ENCODE data around the gene POM121L2. TPM values are rescaled to one million over a fixed set of nuclear protein-coding genes. Genes with fewer than 3 reads are reported as not detected.
A peak's percentile ranks its signal among the peaks of the same experiment; 100 is the strongest.

Gene POM121L2
- total and polyA plus RNA-seq, 9 of the 15 experiments (the other 6 are each of a cell fraction or from before 2014, with no cell fraction given): 0.23 to 0.45 TPM; not detected in 7

DNA sequence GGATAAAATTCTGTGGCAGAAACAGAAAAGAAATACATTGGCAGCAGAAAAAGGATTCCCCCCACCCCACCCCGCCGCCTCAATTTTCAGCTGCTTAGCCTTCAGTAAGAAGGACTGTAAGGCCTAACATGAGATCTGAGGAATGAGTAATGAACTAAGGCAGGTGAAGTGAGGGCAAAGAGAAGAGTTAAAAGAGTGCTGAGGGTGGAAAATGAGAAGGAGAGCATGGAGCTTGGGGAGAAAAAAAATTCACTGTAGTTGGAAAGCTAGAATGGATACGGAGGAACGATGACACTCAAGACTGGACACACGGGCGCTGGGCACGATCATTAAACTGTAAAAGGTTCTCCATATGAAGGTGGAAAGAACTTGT is 14.6 kb downstream of the POM121L2 start (continued):
- TF ChIP-seq HNRNPL (IDR thresholded peaks at IDR 0.05; ENCODE audit: low read depth, low read length) (no peak), CBX8 (IDR thresholded peaks at IDR 0.05; ENCODE audit: borderline replicate concordance, extremely low read depth, low read depth, low read length, poor library complexity, severe bottlenecking) (no peak), ZNF431 (CRISPR knock-in tag; IDR thresholded peaks at IDR 0.05) (no peak), KAT2B (IDR thresholded peaks at IDR 0.05; ENCODE audit: low read depth, low read length) (no peak), MCM3 (IDR thresholded peaks at IDR 0.05) (no peak), EWSR1 (IDR thresholded peaks at IDR 0.05; ENCODE audit: borderline replicate concordance, low read depth, partially characterized antibody) (no peak), ZNF445 (CRISPR knock-in tag; IDR thresholded peaks at IDR 0.05; ENCODE audit: low read depth) (no peak), BRF1 (IDR thresholded peaks at IDR 0.05; ENCODE audit: borderline replicate concordance, extremely low read depth, insufficient read length) (no peak), ELF4 (CRISPR knock-in tag; IDR thresholded peaks at IDR 0.05) (peak; percentile 56; the same call in 1 of the 2 replicates), SP1 (CRISPR knock-in tag; IDR thresholded peaks at IDR 0.05) (no peak), NFIX (CRISPR knock-in tag; IDR thresholded peaks at IDR 0.05; ENCODE audit: low read depth) (no peak), C11orf30 (IDR thresholded peaks at IDR 0.05; ENCODE audit: low read depth) (peak; percentile 41; the same call in 1 of the 2 replicates), FOXJ2 (tag; IDR thresholded peaks at IDR 0.05) (no peak), CBFA2T3 (IDR thresholded peaks at IDR 0.05) (no peak), SLC30A9 (CRISPR knock-in tag; IDR thresholded peaks at IDR 0.05) (no peak), ZNF316 (IDR thresholded peaks at IDR 0.05) (peak; percentile 56; the same call in 1 of the 2 replicates), TSHZ1 (CRISPR knock-in tag; IDR thresholded peaks at IDR 0.05) (no peak), ZNF707 (CRISPR knock-in tag; conservative IDR thresholded peaks at IDR 0.05) (no peak), TBL1XR1 (IDR thresholded peaks at IDR 0.05; ENCODE audit: low read length in 2 of 2) (peak in 1 of 2 experiments; percentile 11; a peak in 1 of 4 replicates), PTRF (tag; IDR thresholded peaks at IDR 0.05) (no peak), PTBP1 (IDR thresholded peaks at IDR 0.05; ENCODE audit: low read depth, low read length) (no peak), CC2D1A (IDR thresholded peaks at IDR 0.05) (peak; percentile 11; the same call in 1 of the 2 replicates), ZNF384 (IDR thresholded peaks at IDR 0.05; ENCODE audit: low read depth, low read length) (0 out of 2 replicates have a peak, but pooled peaks have one; percentile 13), EHMT2 (IDR thresholded peaks at IDR 0.05) (peak; percentile 65; the same call in 1 of the 2 replicates)
- TF ChIP-seq, protein P1, sequence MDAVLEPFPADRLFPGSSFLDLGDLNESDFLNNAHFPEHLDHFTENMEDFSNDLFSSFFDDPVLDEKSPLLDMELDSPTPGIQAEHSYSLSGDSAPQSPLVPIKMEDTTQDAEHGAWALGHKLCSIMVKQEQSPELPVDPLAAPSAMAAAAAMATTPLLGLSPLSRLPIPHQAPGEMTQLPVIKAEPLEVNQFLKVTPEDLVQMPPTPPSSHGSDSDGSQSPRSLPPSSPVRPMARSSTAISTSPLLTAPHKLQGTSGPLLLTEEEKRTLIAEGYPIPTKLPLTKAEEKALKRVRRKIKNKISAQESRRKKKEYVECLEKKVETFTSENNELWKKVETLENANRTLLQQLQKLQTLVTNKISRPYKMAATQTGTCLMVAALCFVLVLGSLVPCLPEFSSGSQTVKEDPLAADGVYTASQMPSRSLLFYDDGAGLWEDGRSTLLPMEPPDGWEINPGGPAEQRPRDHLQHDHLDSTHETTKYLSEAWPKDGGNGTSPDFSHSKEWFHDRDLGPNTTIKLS (IDR thresholded peaks at IDR 0.05; ENCODE audit: borderline replicate concordance, low read depth): no peak
- TF ChIP-seq, protein P2, sequence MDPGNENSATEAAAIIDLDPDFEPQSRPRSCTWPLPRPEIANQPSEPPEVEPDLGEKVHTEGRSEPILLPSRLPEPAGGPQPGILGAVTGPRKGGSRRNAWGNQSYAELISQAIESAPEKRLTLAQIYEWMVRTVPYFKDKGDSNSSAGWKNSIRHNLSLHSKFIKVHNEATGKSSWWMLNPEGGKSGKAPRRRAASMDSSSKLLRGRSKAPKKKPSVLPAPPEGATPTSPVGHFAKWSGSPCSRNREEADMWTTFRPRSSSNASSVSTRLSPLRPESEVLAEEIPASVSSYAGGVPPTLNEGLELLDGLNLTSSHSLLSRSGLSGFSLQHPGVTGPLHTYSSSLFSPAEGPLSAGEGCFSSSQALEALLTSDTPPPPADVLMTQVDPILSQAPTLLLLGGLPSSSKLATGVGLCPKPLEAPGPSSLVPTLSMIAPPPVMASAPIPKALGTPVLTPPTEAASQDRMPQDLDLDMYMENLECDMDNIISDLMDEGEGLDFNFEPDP (CRISPR knock-in tag; IDR thresholded peaks at IDR 0.05): no peak
